ENCODE data around the gene SSX2IP. TPM values are rescaled to one million over a fixed set of nuclear protein-coding genes. Genes with fewer than 3 reads are reported as not detected.

SSX2IP gene
- total and polyA plus RNA-seq, 9 of the 15 experiments (the other 6 are each of a cell fraction or from before 2014, with no cell fraction given), result 20.6 to 96.7 (median 61.7) TPM

GRCh38 chr1:84644472-84644871 is 45.8 kb downstream of the SSX2IP start:
- TF ChIP-seq ATF1 (CRISPR knock-in tag; IDR thresholded peaks at IDR 0.05) (no peak), ATF1 (tag; IDR thresholded peaks at IDR 0.05) (no peak), HIVEP1 (CRISPR knock-in tag; IDR thresholded peaks at IDR 0.05) (no peak), PCBP1 (IDR thresholded peaks at IDR 0.05; ENCODE audit: low read depth, low read length, poor library complexity, severe bottlenecking) (no peak), ZKSCAN8 (CRISPR knock-in tag; IDR thresholded peaks at IDR 0.05) (peak; percentile 84; the same call in 1 of the 2 replicates), CTCF (IDR thresholded peaks at IDR 0.05 in 2 of 3, conservative IDR thresholded peaks at IDR 0.05 in 1 of 3; ENCODE audit: insufficient read depth in 2 of 3, low read depth in 1 of 3, low read length in 3 of 3) (peak; percentile 32 to 45 (median 36); a peak in 4 of 6 replicates), THAP7 (CRISPR knock-in tag; IDR thresholded peaks at IDR 0.05) (no peak), SNIP1 (IDR thresholded peaks at IDR 0.05; ENCODE audit: low read depth) (no peak), ZNF518B (CRISPR knock-in tag; IDR thresholded peaks at IDR 0.05) (no peak), NBN (IDR thresholded peaks at IDR 0.05; ENCODE audit: low read depth) (no peak)
- H2AFZ ChIP-seq (ENCODE audit: low read depth, low read length), result no peak overlapping the region
- FAIRE-seq, result no peak
- peaks cover 0 to 14% of the 10 kb centered on the region in 2 experiments; a peak in 3 of 5 replicates for H3K4me1 ChIP-seq (replicated peaks in 1 of 2; ENCODE audit: control insufficient read depth in 2 of 2, insufficient read depth in 2 of 2, low read length in 2 of 2)
- peaks cover 53% of the 10 kb centered on the region for H3K36me3 ChIP-seq (ENCODE audit: control insufficient read depth, insufficient read depth, low read length)
- H3K4me3 ChIP-seq, result no peak overlapping the region
- no peak overlapping the region for H3K4me2 ChIP-seq (ENCODE audit: insufficient read depth, low read length)
- peak; percentile 58 for ATAC-seq
- H3K27ac ChIP-seq (ENCODE audit: extremely low read depth, low read depth, low read length), result no peak overlapping the region
- no peaks in the 10 kb centered on the region for H4K20me1 ChIP-seq (replicated peaks; ENCODE audit: control insufficient read depth, insufficient read depth, low read length)
- no TSS peak for BruUV-seq (replicated peaks)
- H3K79me2 ChIP-seq (ENCODE audit: control insufficient read depth, insufficient read depth, low read length), result no peaks in the 10 kb centered on the region
- POLR2A ChIA-PET, result interaction anchor here (1.4 kb wide), 1 partner anchor 44 kb away, joined by 3 read pairs; no protein-coding TSS in a partner anchor
- DNase-seq (ENCODE audit: extremely low read depth in 1 of 4, low spot score in 3 of 4), result peak; percentile 25 to 41 (median 34)
- no peak overlapping the region for H3K9ac ChIP-seq (ENCODE audit: insufficient read depth in 1 of 2, low read depth in 2 of 2, low read length in 2 of 2)
- H3K27me3 ChIP-seq (ENCODE audit: control insufficient read depth in 2 of 2, insufficient read depth in 2 of 2, low read length in 2 of 2), result no peaks in the 10 kb centered on the region
- in situ Hi-C loops (cut with MboI), result no loop called here
- H3K9me1 ChIP-seq (ENCODE audit: control insufficient read depth, insufficient read depth, low read length), result no peaks in the 10 kb centered on the region
- intact Hi-C loops (cut with micrococcal nuclease), result no loop called here
- H3K9me3 ChIP-seq (replicated peaks; ENCODE audit: control insufficient read depth, insufficient read depth, low read depth, low read length), result no peaks in the 10 kb centered on the region
- 74% methylated on average over 2 of the region's 2 CpGs for WGBS (ENCODE audit: insufficient coverage, low coverage, missing lambda C conversion rate)
- CTCF ChIA-PET (ENCODE audit: low intra/inter-chr PET ratio), result no interaction called here

All from K562 (cell line).